Hepatocyte (in vitro differentiated cells): ENCODE measurements around the gene PSMD5. TPM values are rescaled to one million over a fixed set of nuclear protein-coding genes. Genes with fewer than 3 reads are reported as not detected.

Experiments
- DNase-seq: peaks from one replicate; pipeline ENCODE4 v3.0.0-alpha.2; 2016; ENCODE audit warnings: low spot score
- H2AFZ ChIP-seq: fragments of 200-600 bp; sonication (generic); 2 replicates; pipeline ENCODE4 v1.6.0; 2016; ENCODE audit warnings: antibody characterized with exemption, mild to moderate bottlenecking
- H3K27ac ChIP-seq: fragments of 200-600 bp; sonication (generic); 2 replicates; pipeline ENCODE4 v1.5.1; 2016; ENCODE audit warnings: mild to moderate bottlenecking
- H3K27me3 ChIP-seq: fragments of 200-600 bp; sonication (generic); 2 replicates; pipeline ENCODE4 v1.6.1; 2016
- H3K36me3 ChIP-seq: fragments of 200-600 bp; sonication (generic); replicated peaks from 2 replicates; pipeline ENCODE4 v1.5.1; 2016; ENCODE audit warnings: low read depth; ENCODE audit not compliant: insufficient read depth
- H3K4me1 ChIP-seq: fragments of 200-600 bp; sonication (generic); 2 replicates; pipeline ENCODE4 v1.5.1; 2016; ENCODE audit warnings: mild to moderate bottlenecking, moderate library complexity; ENCODE audit not compliant: insufficient read depth
- H3K4me2 ChIP-seq: fragments of 200-600 bp; sonication (generic); 2 replicates; pipeline ENCODE4 v1.6.0; 2016
- H3K4me3 ChIP-seq: fragments of 200-600 bp; sonication (generic); 2 replicates; pipeline ENCODE4 v1.5.1; 2016; ENCODE audit warnings: mild to moderate bottlenecking
- H3K79me2 ChIP-seq: fragments of 200-600 bp; sonication (generic); 2 replicates; pipeline ENCODE4 v1.6.0; 2017; ENCODE audit warnings: mild to moderate bottlenecking
- H3K9me2 ChIP-seq: fragments of 200-600 bp; sonication (generic); replicated peaks from 2 replicates; pipeline ENCODE4 v1.6.0; 2017; ENCODE audit warnings: mild to moderate bottlenecking; ENCODE audit not compliant: insufficient read depth
- H3K9me3 ChIP-seq: fragments of 200-600 bp; sonication (generic); 2 replicates; pipeline ENCODE4 v1.5.1; 2016; ENCODE audit warnings: low read depth, mild to moderate bottlenecking
- H4K20me1 ChIP-seq: fragments of 200-600 bp; sonication (generic); 2 replicates; pipeline ENCODE4 v1.6.0; 2016; ENCODE audit warnings: mild to moderate bottlenecking; ENCODE audit not compliant: insufficient read depth, poor library complexity, severe bottlenecking
- EZH2 ChIP-seq: fragments of 200-600 bp; sonication (generic); IDR thresholded peaks from 2 replicates; pipeline ENCODE4 v1.6.1; 2016; ENCODE audit warnings: antibody characterized with exemption, mild to moderate bottlenecking, borderline replicate concordance
- EZH2phosphoT487 ChIP-seq: fragments of 200-600 bp; sonication (generic); IDR thresholded peaks from one replicate; pipeline ENCODE4 v1.6.1; 2018; ENCODE audit warnings: antibody characterized with exemption, mild to moderate bottlenecking, low read depth, moderate library complexity; ENCODE audit not compliant: unreplicated experiment, severe bottlenecking
- WGBS: methylation state at CpG from one replicate; pipeline ENCODE4 v1.1.6; 2016; ENCODE audit warnings: low lambda C conversion rate; ENCODE audit errors: missing lambda C conversion rate; 5-methylcytosine and 5-hydroxymethylcytosine counted together
- polyA plus RNA-seq: library from polyadenylated mRNA; unstranded; fragments of >200 nt; fragmentation: Nextera tagmentation; extraction: Ambion mirVana; gene quantifications from 2 replicates; pipeline ENCODE4 v1.2.1, GENCODE V29; 2016
- total RNA-seq: library from RNA; depleted of rRNA; stranded (reverse); fragments of >200 nt; gene quantifications from 2 replicates; pipeline ENCODE4 v1.2.3, GENCODE V29; 2014
- TF ChIP-seq, protein P1 (sequence below): fragments of 200-600 bp; sonication (generic); IDR thresholded peaks from 2 replicates; pipeline ENCODE4 v1.5.1; 2016; ENCODE audit warnings: antibody characterized with exemption, mild to moderate bottlenecking; ENCODE audit not compliant: poor library complexity

Gene PSMD5
- total and polyA plus RNA-seq, 2 experiments from 2014 or later, result 10.4 to 14.7 TPM

DNA sequence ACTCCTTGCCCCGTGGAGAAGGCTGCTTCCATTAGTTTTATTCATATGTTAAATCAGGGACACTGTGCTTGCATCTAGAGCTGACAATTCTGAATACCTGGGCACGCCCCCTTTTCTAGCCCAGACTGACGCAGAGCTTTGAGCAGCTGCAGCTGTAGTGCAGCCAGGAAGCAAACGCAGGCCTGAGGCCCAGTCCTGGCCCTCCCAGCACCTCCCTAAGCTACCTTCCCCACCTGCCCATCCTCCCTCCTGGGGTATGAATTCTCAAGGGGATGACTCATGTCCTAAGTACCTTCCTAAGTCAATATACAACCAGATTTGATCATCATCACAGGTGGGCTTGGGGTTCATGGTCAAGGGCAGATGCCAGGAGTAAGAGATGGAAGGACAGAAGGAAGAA is 30.8 kb upstream of the PSMD5 start:
- H4K20me1 ChIP-seq, result no peaks in the 10 kb centered on the region
- no peaks in the 10 kb centered on the region for H3K27me3 ChIP-seq
- TF ChIP-seq, protein P1, sequence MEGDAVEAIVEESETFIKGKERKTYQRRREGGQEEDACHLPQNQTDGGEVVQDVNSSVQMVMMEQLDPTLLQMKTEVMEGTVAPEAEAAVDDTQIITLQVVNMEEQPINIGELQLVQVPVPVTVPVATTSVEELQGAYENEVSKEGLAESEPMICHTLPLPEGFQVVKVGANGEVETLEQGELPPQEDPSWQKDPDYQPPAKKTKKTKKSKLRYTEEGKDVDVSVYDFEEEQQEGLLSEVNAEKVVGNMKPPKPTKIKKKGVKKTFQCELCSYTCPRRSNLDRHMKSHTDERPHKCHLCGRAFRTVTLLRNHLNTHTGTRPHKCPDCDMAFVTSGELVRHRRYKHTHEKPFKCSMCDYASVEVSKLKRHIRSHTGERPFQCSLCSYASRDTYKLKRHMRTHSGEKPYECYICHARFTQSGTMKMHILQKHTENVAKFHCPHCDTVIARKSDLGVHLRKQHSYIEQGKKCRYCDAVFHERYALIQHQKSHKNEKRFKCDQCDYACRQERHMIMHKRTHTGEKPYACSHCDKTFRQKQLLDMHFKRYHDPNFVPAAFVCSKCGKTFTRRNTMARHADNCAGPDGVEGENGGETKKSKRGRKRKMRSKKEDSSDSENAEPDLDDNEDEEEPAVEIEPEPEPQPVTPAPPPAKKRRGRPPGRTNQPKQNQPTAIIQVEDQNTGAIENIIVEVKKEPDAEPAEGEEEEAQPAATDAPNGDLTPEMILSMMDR, result no peak
- TF ChIP-seq EZH2 (no peak), EZH2phosphoT487 (no peak)
- H3K4me3 ChIP-seq, result no peak overlapping the region
- H3K36me3 ChIP-seq, result no peaks in the 10 kb centered on the region
- peak overlapping the region; percentile 99 for H3K27ac ChIP-seq
- no peaks in the 10 kb centered on the region for H3K9me3 ChIP-seq
- H2AFZ ChIP-seq, result no peak overlapping the region
- no peaks in the 10 kb centered on the region for H3K79me2 ChIP-seq
- peak; percentile 81 for DNase-seq
- H3K9me2 ChIP-seq, result no peaks in the 10 kb centered on the region
- H3K4me2 ChIP-seq, result no peak overlapping the region
- peaks cover 47% of the 10 kb centered on the region for H3K4me1 ChIP-seq
- WGBS, result 39% methylated on average over 4 of the region's 4 CpGs

DNA sequence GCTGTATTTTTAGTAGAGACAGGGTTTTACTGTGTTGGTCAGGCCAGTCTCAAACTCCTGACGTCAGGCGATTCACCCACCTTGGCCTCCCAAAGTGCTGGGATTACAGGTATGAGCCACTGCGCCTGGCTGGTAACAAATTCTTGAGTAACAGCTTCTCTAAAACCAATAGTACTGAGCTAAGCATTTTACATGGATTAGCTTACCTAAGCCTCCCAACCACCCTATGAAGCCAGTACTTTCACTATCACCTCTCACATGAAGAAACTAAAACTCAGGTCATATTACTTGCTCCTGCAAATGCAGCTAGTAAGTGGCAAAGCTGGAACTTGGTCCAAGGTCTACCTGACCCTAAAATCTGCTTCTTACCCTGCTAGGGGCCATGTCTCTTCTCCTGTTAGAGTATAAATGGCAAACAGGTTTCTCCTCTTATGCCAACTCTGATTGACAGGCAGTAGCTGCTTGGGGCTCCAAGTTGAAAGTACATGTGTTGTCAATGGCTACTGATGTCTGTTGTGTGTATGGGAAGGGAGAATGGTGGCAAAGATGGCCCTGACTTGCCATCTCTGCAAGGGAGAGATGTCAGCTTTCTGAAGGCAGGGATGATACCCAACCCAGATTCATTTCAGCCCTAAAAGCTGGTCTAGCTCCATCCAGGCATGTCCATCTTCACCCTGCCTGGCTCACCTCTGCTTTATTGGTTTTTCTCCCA is 30.2 kb upstream of the PSMD5 start:
- Histone ChIP-seq H3K27ac (peak overlapping the region; percentile 99), H3K36me3 (no peaks in the 10 kb centered on the region), H3K9me2 (no peaks in the 10 kb centered on the region), H3K4me3 (no peak overlapping the region), H3K4me2 (peak overlapping the region; percentile 3), H3K9me3 (no peaks in the 10 kb centered on the region), H2AFZ (no peak overlapping the region), H3K27me3 (no peaks in the 10 kb centered on the region), H4K20me1 (no peaks in the 10 kb centered on the region), H3K4me1 (peaks cover 47% of the 10 kb centered on the region), H3K79me2 (no peaks in the 10 kb centered on the region)
- WGBS, result 96% methylated on average over 3 of the region's 3 CpGs
- no peak for TF ChIP-seq EZH2phosphoT487
- TF ChIP-seq EZH2, result no peak
- TF ChIP-seq, protein P1, result no peak
- no peak for DNase-seq

DNA sequence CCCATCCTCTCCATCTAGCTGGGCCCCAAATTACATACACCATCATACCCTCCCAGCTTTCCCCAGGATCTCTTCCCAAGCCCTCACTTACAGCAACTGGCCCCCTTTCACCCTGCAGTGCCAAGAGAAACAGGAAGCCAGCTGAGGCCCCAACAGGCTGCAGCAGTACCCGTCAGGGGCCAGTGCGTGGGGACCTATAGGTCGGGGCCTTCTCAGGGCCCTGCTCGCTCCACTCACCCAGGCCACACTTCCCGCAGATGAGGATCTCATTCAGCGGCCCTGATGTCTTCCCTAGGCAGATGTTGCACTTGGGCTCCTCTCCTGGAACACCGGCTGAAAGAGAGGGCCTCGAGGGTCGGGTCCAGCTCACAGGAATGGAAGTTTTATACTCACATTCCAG is 27.5 kb upstream of the PSMD5 start:
- WGBS, result 90% methylated on average over 9 of the region's 9 CpGs
- Histone ChIP-seq H3K36me3 (no peaks in the 10 kb centered on the region), H2AFZ (no peak overlapping the region)

More for the DNA sequence above, 27.5 kb upstream of the PSMD5 start:
- no peak overlapping the region for H3K27ac ChIP-seq
- no peak overlapping the region for H3K4me3 ChIP-seq
- H3K4me1 ChIP-seq, result peaks cover 36% of the 10 kb centered on the region
- no peaks in the 10 kb centered on the region for H4K20me1 ChIP-seq
- no peaks in the 10 kb centered on the region for H3K9me3 ChIP-seq
- no peak for DNase-seq
- TF ChIP-seq, protein P1, result no peak
- TF ChIP-seq EZH2 (no peak), EZH2phosphoT487 (no peak)
- no peak overlapping the region for H3K4me2 ChIP-seq
- H3K27me3 ChIP-seq, result no peaks in the 10 kb centered on the region
- H3K9me2 ChIP-seq, result no peaks in the 10 kb centered on the region
- H3K79me2 ChIP-seq, result no peaks in the 10 kb centered on the region
